Measurements from ENCODE around the gene PPP6R3. TPM values are rescaled to one million over a fixed set of nuclear protein-coding genes. Genes with fewer than 3 reads are reported as not detected.

The PPP6R3 gene
- total RNA-seq, 4 donors from 2014 or later = 90.7 to 253 (median 164) TPM

GRCh38 chr11:68414496-68415221 is 45.9 kb upstream of the PPP6R3 start:
- no peaks in the 10 kb centered on the region for H3K4me1 ChIP-seq
- no peaks in the 10 kb centered on the region for H3K27me3 ChIP-seq
- H3K4me3 ChIP-seq = no peak overlapping the region
- no peak overlapping the region for H3K27ac ChIP-seq
- intact Hi-C loops (cut with DNase I; ENCODE audit: low total_unique reads) = no loop called here
- H3K36me3 ChIP-seq = no peaks in the 10 kb centered on the region
- TF ChIP-seq, protein P1, sequence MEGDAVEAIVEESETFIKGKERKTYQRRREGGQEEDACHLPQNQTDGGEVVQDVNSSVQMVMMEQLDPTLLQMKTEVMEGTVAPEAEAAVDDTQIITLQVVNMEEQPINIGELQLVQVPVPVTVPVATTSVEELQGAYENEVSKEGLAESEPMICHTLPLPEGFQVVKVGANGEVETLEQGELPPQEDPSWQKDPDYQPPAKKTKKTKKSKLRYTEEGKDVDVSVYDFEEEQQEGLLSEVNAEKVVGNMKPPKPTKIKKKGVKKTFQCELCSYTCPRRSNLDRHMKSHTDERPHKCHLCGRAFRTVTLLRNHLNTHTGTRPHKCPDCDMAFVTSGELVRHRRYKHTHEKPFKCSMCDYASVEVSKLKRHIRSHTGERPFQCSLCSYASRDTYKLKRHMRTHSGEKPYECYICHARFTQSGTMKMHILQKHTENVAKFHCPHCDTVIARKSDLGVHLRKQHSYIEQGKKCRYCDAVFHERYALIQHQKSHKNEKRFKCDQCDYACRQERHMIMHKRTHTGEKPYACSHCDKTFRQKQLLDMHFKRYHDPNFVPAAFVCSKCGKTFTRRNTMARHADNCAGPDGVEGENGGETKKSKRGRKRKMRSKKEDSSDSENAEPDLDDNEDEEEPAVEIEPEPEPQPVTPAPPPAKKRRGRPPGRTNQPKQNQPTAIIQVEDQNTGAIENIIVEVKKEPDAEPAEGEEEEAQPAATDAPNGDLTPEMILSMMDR (IDR thresholded peaks at IDR 0.05) = no peak
- H3K9me3 ChIP-seq = no peaks in the 10 kb centered on the region
- DNase-seq = no peak

DNA sequence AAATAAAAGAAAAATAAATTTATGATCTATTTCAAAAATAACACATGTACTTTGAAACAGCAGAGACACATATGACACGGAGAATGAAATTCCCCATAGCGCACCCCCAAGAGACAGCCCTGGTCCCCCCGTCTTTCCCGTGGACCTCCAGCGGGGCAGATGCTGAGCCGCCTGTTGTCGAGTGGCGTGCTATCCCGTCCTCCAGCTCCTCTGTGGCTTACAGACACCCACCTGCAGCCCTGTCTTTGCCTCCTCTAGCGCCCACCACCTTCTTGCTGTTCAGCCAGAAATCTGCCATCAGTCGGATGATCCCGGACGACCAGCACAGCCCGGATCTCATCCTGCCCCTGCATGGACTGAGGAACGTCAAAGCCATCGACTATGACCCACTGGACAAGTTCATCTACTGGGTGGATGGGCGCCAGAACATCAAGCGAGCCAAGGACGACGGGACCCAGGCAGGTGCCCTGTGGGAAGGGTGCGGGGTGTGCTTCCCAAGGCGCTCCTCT is 44.4 kb upstream of the PPP6R3 start:
- no peaks in the 10 kb centered on the region for H3K27me3 ChIP-seq
- intact Hi-C loops (cut with DNase I; ENCODE audit: low total_unique reads) = no loop called here
- no peak overlapping the region for H3K27ac ChIP-seq
- no peak for TF ChIP-seq POLR2A (IDR thresholded peaks at IDR 0.05)
- TF ChIP-seq, protein P1 (IDR thresholded peaks at IDR 0.05) = no peak
- no peak for DNase-seq
- H3K4me3 ChIP-seq = no peak overlapping the region
- no peaks in the 10 kb centered on the region for H3K9me3 ChIP-seq
- H3K4me1 ChIP-seq = no peaks in the 10 kb centered on the region
- H3K36me3 ChIP-seq = no peaks in the 10 kb centered on the region

DNA sequence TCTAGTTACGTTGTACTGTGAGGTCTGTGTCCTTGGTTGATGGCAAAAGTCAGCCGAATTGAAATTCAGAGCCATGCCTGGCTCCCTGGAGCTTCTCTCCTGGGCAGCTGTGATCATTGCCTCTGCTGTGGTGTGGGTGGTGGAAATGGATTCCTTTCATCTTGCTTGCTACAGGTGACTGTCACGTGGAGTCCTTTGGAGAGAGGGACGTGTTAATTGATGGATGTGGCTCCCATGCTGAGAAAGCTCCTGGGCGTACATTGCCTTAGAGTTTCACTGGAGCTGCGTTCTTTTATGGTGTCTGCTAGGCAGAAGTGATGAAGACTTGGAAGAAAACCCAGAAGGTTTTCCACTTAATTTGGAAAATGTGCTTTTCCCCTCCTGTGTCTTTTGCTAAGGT is 41.9 kb upstream of the PPP6R3 start:
- no peak overlapping the region for H3K27ac ChIP-seq
- no peaks in the 10 kb centered on the region for H3K4me1 ChIP-seq
- no peak for TF ChIP-seq POLR2A (IDR thresholded peaks at IDR 0.05)
- TF ChIP-seq, protein P1 (IDR thresholded peaks at IDR 0.05) = no peak
- H3K27me3 ChIP-seq = no peaks in the 10 kb centered on the region
- H3K9me3 ChIP-seq = no peaks in the 10 kb centered on the region
- H3K36me3 ChIP-seq = no peaks in the 10 kb centered on the region
- no peak for DNase-seq
- no peak overlapping the region for H3K4me3 ChIP-seq
- intact Hi-C loops (cut with DNase I; ENCODE audit: low total_unique reads) = no loop called here

GRCh38 chr11:68420171-68420570 is 40.4 kb upstream of the PPP6R3 start:
- no peak for DNase-seq
- TF ChIP-seq POLR2A (IDR thresholded peaks at IDR 0.05) = no peak
- TF ChIP-seq, protein P1 (IDR thresholded peaks at IDR 0.05) = no peak
- Histone ChIP-seq H3K36me3 (no peaks in the 10 kb centered on the region), H3K27me3 (no peaks in the 10 kb centered on the region), H3K4me1 (no peaks in the 10 kb centered on the region), H3K9me3 (no peaks in the 10 kb centered on the region), H3K4me3 (no peak overlapping the region), H3K27ac (no peak overlapping the region)
- intact Hi-C loops (cut with DNase I; ENCODE audit: low total_unique reads) = no loop called here

DNA sequence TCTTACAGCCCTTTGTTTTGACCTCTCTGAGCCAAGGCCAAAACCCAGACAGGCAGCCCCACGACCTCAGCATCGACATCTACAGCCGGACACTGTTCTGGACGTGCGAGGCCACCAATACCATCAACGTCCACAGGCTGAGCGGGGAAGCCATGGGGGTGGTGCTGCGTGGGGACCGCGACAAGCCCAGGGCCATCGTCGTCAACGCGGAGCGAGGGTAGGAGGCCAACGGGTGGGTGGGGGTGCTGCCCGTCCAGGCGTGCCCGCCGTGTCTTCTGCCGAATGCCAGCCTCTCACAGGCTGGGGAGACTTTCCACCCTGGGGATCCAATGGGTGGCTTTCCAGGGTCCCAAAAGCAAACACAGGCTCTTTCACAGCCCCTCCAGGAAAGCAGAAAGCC is 37.1 kb upstream of the PPP6R3 start:
- Histone ChIP-seq H3K27ac (no peak overlapping the region), H3K4me3 (no peak overlapping the region), H3K9me3 (no peaks in the 10 kb centered on the region), H3K27me3 (no peaks in the 10 kb centered on the region), H3K36me3 (no peaks in the 10 kb centered on the region), H3K4me1 (no peaks in the 10 kb centered on the region)
- intact Hi-C loops (cut with DNase I; ENCODE audit: low total_unique reads) = no loop called here
- no peak for DNase-seq
- TF ChIP-seq, protein P1 (IDR thresholded peaks at IDR 0.05) = no peak
- TF ChIP-seq POLR2A (IDR thresholded peaks at IDR 0.05) = no peak

All from uterus (tissue), 4 donors.